ENCODE measurements around the gene F10. TPM values are rescaled to one million over a fixed set of nuclear protein-coding genes. Genes with fewer than 3 reads are reported as not detected.

Gene F10
- total RNA-seq, 2 donors from 2014 or later, result not detected

- no peaks in the 10 kb centered on the region for H3K9me3 Mint-ChIP-seq
- no peak overlapping the region for H3K27ac Mint-ChIP-seq
- no peak for DNase-seq
- H3K4me1 Mint-ChIP-seq (ENCODE audit: low read depth), result no peaks in the 10 kb centered on the region
- no peaks in the 10 kb centered on the region for H3K27me3 Mint-ChIP-seq (ENCODE audit: low read depth)
- H3K4me3 Mint-ChIP-seq, result no peak overlapping the region
- H3K36me3 Mint-ChIP-seq (ENCODE audit: insufficient read depth in 2 of 2), result no peaks in the 10 kb centered on the region
- no peak for ATAC-seq (replicated peaks in 1 of 2)
These were observed 31.8 kb upstream of the F10 start for GRCh38 chr13:113090806-113091205.

GRCh38 chr13:113091211-113091771 is 31.3 kb upstream of the F10 start:
- Mint-ChIP-seq H3K36me3 (ENCODE audit: insufficient read depth in 2 of 2) (no peaks in the 10 kb centered on the region), H3K4me1 (ENCODE audit: low read depth) (no peaks in the 10 kb centered on the region), H3K27ac (no peak overlapping the region), H3K27me3 (ENCODE audit: low read depth) (no peaks in the 10 kb centered on the region), H3K4me3 (no peak overlapping the region), H3K9me3 (no peaks in the 10 kb centered on the region)
- no peak for ATAC-seq (replicated peaks in 1 of 2)
- DNase-seq, result no peak

GRCh38 chr13:113091891-113092775 is 30.5 kb upstream of the F10 start:
- DNase-seq (no peak), ATAC-seq (replicated peaks in 1 of 2) (no peak)
- Mint-ChIP-seq H3K27ac (no peak overlapping the region), H3K36me3 (ENCODE audit: insufficient read depth in 2 of 2) (no peaks in the 10 kb centered on the region), H3K4me3 (no peak overlapping the region), H3K4me1 (ENCODE audit: low read depth) (no peaks in the 10 kb centered on the region), H3K9me3 (no peaks in the 10 kb centered on the region), H3K27me3 (ENCODE audit: low read depth) (no peaks in the 10 kb centered on the region)

GRCh38 chr13:113092776-113093579 is 29.6 kb upstream of the F10 start:
- H3K27me3 Mint-ChIP-seq (ENCODE audit: low read depth), result no peaks in the 10 kb centered on the region
- H3K4me3 Mint-ChIP-seq, result no peak overlapping the region
- no peaks in the 10 kb centered on the region for H3K4me1 Mint-ChIP-seq (ENCODE audit: low read depth)
- no peak for DNase-seq
- ATAC-seq (replicated peaks in 1 of 2), result no peak
- H3K9me3 Mint-ChIP-seq, result no peaks in the 10 kb centered on the region
- H3K27ac Mint-ChIP-seq, result no peak overlapping the region
- H3K36me3 Mint-ChIP-seq (ENCODE audit: insufficient read depth in 2 of 2), result no peaks in the 10 kb centered on the region

DNA sequence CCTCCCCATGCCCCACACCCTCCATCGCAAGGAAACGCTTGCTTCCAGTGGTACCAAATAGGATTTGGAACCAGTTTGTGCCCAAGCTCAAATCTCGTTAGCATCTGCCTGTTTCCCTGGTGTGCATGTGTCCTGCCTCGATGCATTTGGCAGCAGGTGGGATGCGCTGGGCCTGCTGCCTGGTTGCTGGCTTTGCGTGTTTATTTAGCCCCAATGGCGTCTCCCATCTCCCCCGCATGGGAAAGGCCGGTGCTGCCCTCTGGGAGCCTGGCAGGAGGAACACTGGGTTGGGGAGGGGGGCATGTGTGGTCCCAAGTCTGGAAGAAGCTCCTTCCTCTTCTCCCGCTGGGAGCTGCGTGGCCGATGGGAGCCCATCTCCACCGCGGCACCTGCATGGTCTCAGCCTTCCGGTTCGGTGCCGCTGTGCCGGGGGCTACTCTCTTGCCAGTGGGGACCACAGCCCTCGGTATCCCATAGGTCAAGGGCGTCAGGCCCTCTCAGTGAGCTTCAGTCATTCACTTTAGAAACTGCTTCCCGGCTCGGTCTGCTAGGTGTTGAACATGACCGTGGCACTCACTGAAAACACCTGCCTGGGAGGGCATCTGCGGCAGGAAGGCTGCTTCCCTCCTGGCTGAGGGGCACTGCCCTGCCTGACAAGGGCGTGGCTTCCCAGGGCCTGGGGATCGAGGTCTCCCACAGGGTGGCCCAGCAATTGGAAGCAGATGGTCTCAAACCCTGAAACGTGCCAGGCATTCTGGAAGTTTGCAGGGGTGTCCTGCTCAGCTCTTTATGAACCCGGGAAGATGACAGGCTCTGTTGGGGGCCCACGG is 28.8 kb upstream of the F10 start:
- no peak for ATAC-seq (replicated peaks in 1 of 2)
- Mint-ChIP-seq H3K4me1 (ENCODE audit: low read depth) (no peaks in the 10 kb centered on the region), H3K27me3 (ENCODE audit: low read depth) (no peaks in the 10 kb centered on the region), H3K4me3 (no peak overlapping the region), H3K36me3 (ENCODE audit: insufficient read depth in 2 of 2) (no peaks in the 10 kb centered on the region), H3K9me3 (no peaks in the 10 kb centered on the region), H3K27ac (no peak overlapping the region)
- no peak for DNase-seq

DNA sequence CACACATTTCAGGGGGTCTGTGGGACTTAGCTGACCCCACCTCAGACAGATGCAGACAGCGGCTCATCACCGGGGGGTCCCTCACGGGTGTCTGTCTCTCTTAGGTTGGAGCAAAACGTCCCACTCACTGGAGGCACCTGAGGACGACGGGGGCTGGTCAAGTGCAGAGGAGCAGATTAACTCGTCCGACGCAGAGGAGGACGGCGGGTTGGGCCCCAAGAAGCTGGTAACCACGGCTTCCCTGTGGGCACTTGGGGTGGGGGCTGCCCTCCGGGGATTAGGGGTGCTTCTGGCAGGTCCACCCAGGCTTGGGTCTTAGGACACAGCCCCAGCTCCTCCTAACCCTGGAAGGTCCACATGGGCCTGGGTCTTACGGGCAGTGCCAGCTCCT is 28.2 kb upstream of the F10 start:
- no peak overlapping the region for H3K27ac Mint-ChIP-seq
- no peaks in the 10 kb centered on the region for H3K9me3 Mint-ChIP-seq
- H3K4me1 Mint-ChIP-seq (ENCODE audit: low read depth), result no peaks in the 10 kb centered on the region
- no peak overlapping the region for H3K4me3 Mint-ChIP-seq
- H3K36me3 Mint-ChIP-seq (ENCODE audit: insufficient read depth in 2 of 2), result no peaks in the 10 kb centered on the region
- H3K27me3 Mint-ChIP-seq (ENCODE audit: low read depth), result no peaks in the 10 kb centered on the region
- DNase-seq, result no peak
- ATAC-seq (replicated peaks in 1 of 2), result no peak

GRCh38 chr13:113095146-113096051 is 27.2 kb upstream of the F10 start:
- H3K27ac Mint-ChIP-seq, result no peak overlapping the region
- no peak overlapping the region for H3K4me3 Mint-ChIP-seq
- H3K36me3 Mint-ChIP-seq (ENCODE audit: insufficient read depth in 2 of 2), result no peaks in the 10 kb centered on the region
- H3K27me3 Mint-ChIP-seq (ENCODE audit: low read depth), result no peaks in the 10 kb centered on the region
- no peaks in the 10 kb centered on the region for H3K9me3 Mint-ChIP-seq
- no peak for ATAC-seq (replicated peaks in 1 of 2)
- DNase-seq, result no peak
- no peaks in the 10 kb centered on the region for H3K4me1 Mint-ChIP-seq (ENCODE audit: low read depth)

DNA sequence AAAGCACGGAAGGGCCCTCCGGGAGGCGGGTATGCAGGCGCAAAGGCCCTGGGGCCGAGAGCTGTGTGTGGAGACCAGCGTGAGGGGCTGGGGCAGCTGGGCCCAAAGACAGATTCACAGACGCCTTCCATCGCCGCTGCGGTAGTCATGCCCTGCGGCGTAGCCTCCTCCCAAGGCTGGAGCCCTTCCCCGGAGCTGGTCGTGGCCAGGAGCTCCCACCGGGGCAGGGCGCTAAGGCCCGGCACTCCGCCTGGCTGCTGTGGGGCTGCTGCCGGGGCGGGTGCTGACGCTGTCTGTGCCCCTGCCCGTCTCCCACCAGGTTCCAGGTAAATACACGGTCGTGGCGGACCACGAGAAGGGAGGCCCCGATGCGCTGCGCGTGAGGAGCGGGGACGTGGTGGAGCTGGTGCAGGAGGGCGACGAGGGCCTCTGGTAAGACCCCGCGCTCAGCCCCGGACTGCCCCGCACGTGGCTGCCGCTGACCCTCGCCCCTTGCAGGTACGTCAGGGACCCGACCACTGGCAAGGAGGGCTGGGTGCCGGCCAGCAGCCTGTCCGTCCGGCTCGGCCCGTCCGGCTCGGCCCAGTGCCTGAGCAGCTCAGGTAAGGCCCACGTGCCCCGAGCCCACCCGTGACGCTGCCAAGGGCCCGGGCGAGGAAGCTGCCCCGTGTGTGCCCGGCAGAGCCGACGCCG is 26.4 kb upstream of the F10 start:
- ATAC-seq (replicated peaks in 1 of 2) (no peak), DNase-seq (no peak)
- H3K36me3 Mint-ChIP-seq (ENCODE audit: insufficient read depth in 2 of 2), result no peaks in the 10 kb centered on the region
- H3K9me3 Mint-ChIP-seq, result no peaks in the 10 kb centered on the region
- no peaks in the 10 kb centered on the region for H3K27me3 Mint-ChIP-seq (ENCODE audit: low read depth)
- no peaks in the 10 kb centered on the region for H3K4me1 Mint-ChIP-seq (ENCODE audit: low read depth)
- H3K4me3 Mint-ChIP-seq, result no peak overlapping the region
- no peak overlapping the region for H3K27ac Mint-ChIP-seq

GRCh38 chr13:113096745-113097305 is 25.8 kb upstream of the F10 start:
- DNase-seq (no peak), ATAC-seq (replicated peaks in 1 of 2) (no peak)
- Mint-ChIP-seq H3K4me3 (no peak overlapping the region), H3K4me1 (ENCODE audit: low read depth) (no peaks in the 10 kb centered on the region), H3K27me3 (ENCODE audit: low read depth) (no peaks in the 10 kb centered on the region), H3K27ac (no peak overlapping the region), H3K9me3 (no peaks in the 10 kb centered on the region), H3K36me3 (ENCODE audit: insufficient read depth in 2 of 2) (no peaks in the 10 kb centered on the region)

GRCh38 chr13:113097651-113098050 is 24.9 kb upstream of the F10 start:
- Mint-ChIP-seq H3K27me3 (ENCODE audit: low read depth) (no peaks in the 10 kb centered on the region), H3K4me1 (ENCODE audit: low read depth) (no peaks in the 10 kb centered on the region), H3K27ac (no peak overlapping the region), H3K4me3 (no peak overlapping the region), H3K9me3 (no peaks in the 10 kb centered on the region), H3K36me3 (ENCODE audit: insufficient read depth in 2 of 2) (no peaks in the 10 kb centered on the region)
- no peak for ATAC-seq (replicated peaks in 1 of 2)
- no peak for DNase-seq

- no peak overlapping the region for H3K27ac Mint-ChIP-seq
- no peaks in the 10 kb centered on the region for H3K27me3 Mint-ChIP-seq (ENCODE audit: low read depth)
- DNase-seq, result no peak
- H3K36me3 Mint-ChIP-seq (ENCODE audit: insufficient read depth in 2 of 2), result no peaks in the 10 kb centered on the region
- no peaks in the 10 kb centered on the region for H3K9me3 Mint-ChIP-seq
- no peaks in the 10 kb centered on the region for H3K4me1 Mint-ChIP-seq (ENCODE audit: low read depth)
- no peak overlapping the region for H3K4me3 Mint-ChIP-seq
- no peak for ATAC-seq (replicated peaks in 1 of 2)
These were observed 24.4 kb upstream of the F10 start for GRCh38 chr13:113098162-113098732.

Measured in activated T-cell treated with anti-CD3 and anti-CD28 coated beads, Interleukin-2, amount 50 U/mL, for 72 hours (primary cell).